Inflammatory macrophage (primary cell): Measurements from ENCODE around the gene CBLB.
"Not testable (repeated sequence)": the region's sequence is repeated elsewhere in the genome, so short reads cannot be mapped to it uniquely, and the experiment has no call there.

Source experiments
- DNase-seq, 2 donors: peaks; one replicate each; pipeline ENCODE4 v3.0.0-alpha.2; 2020 to 2022

Gene CBLB

DNA sequence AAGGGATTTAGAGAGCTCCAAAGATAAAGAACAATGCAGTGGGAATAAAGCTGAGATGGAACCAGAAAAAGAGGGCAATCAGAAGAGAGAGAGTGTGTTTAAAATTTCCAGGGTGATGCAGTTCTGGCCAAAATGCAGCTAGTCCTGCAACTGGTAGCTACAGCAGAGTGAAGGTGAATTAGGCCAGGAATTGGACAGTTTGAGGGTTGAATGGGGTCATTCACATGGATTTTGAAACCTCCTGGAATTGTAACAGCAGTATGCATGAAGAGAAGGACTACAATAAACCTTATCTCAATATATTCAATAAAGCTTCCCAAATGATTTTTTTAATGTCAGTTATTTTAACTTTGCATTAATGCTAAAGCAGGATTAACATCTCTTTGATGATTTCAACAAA lies 85.2 kb downstream of the CBLB start:
- no peak for DNase-seq

DNA sequence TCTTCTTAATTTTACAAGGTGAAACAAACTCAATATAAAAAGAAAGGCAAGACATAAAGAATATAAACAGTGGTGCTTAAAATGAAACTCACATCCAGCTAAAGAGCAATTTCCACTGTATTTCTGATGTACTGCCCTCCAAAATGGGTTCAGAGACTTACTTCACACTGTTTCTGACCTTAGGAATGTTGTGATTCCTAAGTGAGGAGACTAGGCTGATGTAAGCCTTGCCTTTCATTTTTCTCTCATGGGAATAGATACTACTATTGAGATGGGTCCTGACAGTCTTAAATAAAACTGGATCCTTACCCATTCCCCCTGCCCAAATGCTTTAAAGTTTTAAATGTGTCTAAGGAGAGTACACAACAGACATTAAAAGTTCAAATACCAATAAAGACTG lies 86.9 kb downstream of the CBLB start:
- DNase-seq: no peak

DNA sequence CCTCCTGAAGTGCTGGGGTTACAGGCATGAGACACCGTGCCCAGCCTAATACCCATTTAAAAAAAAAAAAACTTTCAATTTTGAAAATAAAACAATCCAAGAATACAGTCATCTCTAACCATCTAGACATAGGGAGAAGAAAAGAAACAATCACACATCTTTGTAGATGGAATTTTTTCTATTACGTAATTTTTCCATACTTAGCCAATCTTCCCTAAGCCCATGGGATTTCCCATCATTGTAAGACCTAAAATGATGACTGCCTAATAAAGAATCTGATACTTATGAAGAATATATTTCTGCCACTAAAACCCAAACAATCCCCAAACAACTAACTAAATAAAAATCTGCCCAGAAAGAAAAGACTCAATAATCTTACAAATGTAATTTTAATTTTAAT lies 88.7 kb downstream of the CBLB start:
- no peak for DNase-seq

DNA sequence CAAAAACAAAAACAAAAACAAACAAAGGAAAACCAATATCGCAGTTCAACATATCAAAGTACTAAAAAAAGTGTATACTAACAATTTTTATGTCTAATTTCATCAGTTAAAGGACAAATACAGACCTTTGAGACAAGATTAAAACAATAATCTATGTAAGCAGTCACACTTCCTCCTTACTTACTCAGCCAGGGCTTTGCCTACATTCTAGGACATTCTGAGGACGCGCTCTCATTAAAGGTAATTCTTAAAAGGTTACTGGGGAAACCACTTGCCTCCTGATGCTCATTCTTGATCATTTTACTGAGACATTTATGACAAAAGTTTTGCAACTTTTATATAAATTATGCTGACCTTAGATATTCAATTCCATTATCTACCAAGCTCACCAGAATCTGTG lies 93.4 kb downstream of the CBLB start:
- no peak for DNase-seq

DNA sequence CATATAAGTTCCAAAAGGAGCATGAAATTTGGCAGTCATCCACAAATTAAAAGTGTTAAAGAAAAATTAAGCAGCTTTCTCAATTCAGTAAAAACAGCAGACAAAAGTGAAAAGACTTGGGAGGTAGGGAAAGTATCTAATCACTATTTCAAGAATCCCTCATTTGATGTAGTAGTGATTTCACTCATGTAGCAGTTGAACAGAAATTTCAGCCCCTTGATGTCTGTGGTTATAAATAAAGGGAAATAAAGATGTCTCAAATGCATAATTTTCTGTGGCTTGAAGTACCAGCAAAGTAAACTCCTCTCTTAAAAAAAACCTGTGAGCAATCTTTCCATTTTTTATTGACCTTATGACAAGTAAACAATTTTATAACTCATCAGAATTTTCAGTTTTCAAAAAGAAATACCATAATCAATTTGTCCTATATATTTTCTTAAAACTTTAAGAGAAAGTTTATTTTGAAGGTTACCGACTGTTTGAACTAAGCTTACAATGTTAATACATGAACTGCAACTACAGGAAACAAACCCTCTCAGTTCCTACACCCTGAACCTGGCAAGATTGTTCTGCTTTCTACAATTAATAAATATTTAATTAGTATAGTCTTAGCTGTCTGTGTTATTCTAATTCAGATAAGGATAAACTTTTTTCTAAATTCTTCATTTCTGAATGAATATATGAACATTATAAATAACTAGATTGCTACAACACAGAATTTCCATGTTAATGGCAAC lies 94.2 kb downstream of the CBLB start:
- DNase-seq: no peak

DNA sequence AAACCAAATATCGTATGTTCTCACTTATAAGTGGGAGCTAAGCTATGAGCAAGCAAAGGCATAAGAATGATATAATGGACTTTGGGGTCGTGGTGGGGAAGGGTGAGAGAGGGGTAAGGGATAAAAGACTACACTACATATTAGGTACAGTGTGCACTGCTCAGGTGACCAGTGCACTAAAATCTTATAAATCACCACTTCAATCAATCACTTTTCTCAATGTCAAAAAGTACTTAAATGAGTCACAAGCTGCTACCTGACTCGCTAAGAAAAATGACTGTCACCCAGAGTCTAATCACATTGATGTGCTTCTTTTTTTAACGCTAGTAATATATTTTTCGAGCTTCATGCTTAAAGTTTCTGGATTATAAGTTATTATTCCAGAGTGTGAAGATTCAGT lies 95.5 kb downstream of the CBLB start:
- DNase-seq: no peak

DNA sequence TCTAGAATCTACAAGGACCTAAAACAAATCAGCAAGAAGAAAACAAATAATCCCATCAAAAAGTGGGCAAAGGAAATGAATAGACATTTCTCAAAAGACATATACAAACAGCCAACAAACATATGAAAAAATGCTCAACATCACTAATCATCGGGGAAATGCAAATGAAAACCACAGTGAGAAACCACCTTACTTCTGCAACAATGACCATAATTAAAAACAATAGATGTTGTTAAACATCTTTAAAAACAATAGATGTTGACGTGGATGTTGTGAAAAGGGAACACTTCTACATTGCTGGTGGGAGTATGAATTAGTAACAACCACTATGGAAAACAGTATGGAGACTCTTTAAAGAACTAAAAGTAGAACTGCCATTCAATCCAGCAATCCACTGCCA lies 96.2 kb downstream of the CBLB start:
- DNase-seq: no peak

DNA sequence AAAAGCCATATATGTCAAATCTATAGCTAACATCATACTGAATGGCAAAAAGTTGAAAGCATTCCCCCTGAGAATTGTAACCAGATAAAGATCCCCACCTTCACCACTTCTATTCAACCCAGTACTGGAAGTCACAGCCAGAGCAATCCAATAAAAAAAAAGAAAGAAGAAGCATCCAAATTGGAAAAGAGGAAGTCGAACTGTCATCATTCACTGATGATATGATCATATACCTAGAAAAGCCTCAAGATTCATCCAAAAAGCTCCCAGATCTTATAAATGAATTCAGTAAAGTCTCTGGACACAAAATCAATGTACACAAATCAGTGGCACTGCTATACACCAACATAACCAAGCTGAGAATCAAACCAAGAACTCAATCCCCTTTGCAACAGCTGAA lies 97.4 kb downstream of the CBLB start:
- peak in 1 of 2 donors; percentile 23 for DNase-seq

DNA sequence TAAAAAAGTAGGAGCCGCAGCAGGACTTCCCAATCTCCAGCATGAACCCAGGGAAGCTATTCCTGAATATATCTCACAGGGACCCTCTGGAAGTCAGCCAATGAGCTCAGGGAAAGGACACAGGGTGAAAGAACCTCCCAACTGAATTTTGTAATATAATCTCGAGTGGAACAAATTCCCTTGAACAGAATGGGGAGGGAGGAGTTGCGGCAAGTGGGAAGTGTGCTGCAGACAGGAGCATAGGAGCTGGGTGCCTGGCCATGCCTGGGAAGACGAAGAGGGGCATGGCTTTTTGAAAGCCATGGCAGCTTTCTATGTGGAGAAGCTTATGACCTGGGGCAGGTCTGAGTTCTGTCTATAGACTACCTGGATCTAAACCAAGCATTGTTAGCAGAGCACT lies 98.4 kb downstream of the CBLB start:
- no peak for DNase-seq

DNA sequence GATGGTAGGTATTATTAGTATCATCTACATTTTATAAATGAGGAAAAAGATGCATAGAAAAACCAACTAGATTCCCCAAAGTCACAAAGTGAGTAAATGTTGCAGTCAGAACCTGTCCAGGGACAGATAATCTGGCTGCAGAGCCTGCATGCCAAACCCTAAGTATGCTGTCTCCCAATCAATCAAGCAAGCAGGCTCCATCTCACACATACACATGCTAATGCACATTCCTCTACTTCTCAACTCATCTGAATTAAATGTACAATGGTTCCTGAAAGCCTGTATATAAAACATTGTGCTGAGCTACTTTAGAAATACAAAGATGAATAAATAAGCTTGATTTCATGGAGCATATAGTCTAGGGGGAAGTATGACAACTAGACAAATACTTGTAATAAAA lies 101.0 kb downstream of the CBLB start:
- DNase-seq: no peak

DNA sequence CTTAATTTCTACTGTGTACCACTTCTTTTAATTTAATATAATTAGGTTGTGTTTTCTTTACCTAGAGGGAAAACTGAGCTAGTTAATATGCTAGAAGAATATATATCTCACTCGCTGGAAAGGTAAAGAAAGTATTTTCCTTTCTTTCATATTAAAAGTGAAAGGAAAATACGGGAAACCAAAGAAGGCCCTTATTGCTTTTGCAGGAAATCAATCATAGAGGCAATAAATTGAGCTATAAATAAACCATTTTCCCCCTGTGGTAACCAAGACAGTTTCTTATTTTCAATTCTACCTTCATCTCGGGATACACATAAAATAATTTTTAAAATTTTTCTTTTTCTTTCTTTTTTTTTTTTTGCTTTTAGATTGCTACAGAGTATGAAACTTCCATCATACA lies 101.6 kb downstream of the CBLB start:
- DNase-seq: no peak

DNA sequence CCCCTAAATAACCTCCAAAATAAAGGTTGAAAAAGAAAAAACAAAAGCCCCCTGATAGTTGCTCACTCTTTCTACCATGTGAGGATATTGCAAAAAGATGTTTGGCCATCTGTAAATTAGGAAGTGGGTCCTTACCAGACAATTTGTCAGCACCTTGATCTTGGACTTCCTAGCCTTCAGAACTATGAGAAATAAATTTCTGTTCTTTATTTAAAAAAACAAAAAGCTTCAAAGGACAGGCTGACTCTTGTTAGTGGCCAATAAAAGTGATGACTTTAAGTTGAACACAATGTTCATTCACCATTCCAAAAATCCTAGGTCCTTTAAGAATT lies 103.5 kb downstream of the CBLB start:
- DNase-seq: peak; percentile 5 to 6

DNA sequence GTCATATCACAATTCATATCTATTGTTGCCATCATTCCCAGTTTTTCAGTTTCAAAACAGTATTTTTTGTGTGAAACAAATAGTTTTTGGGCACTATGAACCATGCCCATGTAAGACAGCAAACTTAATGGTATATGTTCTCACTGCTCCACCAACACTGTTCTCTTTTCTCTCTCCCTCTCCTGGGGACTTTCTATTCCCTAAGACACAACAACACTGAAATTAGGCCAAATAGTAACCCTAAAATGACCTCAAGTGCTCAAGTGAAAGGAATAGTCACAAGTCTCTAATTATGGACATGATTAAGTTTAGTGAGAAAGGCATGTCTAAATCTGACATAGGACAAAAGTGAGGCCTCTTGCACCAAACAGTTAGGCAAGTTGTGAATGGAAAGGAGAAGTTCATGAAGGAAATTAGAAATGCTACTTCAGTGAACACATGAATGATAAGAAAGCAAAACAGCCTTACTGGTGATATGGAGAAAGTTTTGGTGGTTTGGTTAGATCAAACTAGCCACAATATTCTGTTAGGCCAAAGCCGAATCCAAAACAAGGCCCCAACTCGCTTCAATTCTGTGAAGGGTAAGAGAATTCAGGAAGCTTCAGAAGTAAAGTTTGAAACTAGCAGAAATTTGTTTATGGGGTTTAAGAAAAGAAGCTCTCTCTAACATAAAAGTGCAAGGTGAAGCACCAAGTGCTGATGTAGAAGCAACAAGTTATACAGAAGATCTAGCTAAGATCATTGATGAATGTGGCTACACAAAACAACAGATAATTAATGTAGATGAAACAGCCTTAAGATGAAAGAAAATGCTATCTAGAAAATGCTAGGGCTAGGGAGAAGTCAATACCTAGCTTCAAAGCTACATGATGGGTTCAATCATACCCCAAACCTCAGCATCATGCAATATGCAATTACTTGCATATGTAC lies 104.2 kb downstream of the CBLB start:
- peak; percentile 66 to 72 for DNase-seq

DNA sequence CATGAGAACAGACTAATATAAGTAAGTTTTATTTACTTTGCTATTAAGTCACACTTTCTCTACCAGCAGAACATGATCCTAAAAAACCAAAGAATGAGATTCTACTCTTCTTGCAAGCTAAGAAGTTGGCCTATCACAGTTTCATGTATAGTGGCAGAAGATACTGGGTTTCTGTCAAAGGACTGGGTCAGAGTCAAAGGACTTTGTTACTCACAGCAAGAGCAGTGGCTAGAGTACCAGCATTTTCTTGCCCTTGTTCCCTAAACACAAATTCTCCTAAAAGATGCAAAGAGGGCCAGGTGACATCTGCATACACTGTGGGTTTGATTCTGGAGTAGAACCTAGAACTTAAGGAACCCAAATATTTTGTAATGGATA lies 105.2 kb downstream of the CBLB start:
- DNase-seq: no peak

DNA sequence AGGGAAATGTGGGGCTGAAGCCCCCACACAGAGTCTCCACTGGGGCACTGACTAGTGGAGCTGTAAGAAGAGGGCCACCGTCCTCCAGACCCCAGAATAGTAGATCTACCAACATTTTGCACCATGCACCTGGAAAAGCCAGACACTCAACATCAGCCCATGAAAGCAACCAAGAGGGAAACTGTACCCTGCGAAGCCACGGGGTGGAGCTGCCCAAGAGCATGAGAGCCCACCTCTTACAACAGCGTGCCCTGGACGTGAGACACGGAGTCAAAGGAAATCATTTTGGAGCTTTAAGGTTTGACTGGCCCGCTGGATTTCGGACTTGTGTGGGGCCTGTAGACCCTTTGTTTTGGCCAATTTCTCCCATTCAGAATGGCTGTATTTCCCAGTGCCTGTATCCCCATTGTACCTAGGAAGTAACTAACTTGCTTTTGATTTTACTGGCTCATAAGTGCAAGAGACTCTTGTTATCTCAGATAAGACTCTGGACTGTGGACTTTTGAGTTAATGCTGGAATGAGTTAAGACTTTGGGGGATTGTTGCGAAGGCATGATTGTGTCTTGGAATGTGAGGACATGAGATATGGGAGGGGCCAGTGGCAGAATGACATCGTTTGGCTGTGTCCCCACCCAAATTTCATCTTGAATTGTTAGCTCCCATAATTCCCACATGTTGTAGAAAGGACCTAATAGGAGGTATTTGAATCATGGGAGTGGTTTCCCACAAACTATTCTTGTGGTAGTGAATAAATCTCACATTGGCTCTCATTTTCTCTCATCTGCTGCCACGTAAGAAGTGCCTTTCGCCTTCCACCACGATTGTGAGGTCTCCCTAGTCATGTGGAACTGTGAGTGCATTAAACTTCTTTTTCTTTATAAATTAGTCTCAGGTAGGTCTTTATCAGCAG lies 105.8 kb downstream of the CBLB start:
- no peak for DNase-seq

DNA sequence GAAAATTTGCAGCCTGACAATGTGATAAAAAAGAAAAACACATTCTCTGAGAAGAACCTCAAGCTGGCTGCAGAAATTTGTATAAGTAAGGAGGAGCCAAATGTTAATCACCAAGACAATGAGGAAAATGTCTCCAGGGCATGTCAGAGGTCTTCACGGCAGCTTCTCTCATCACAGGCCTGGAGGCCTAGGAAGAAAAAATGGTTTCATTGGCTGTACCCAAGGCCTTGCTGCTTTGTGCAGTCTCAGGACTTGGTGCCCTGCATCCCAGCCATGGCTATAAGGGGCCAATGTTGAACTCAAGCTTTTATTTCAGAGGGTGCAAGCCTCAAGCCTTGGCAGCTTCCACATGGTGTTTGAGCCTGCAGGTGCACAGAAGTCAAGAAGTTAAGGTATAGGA lies 106.6 kb downstream of the CBLB start:
- not testable (repeated sequence) for DNase-seq

DNA sequence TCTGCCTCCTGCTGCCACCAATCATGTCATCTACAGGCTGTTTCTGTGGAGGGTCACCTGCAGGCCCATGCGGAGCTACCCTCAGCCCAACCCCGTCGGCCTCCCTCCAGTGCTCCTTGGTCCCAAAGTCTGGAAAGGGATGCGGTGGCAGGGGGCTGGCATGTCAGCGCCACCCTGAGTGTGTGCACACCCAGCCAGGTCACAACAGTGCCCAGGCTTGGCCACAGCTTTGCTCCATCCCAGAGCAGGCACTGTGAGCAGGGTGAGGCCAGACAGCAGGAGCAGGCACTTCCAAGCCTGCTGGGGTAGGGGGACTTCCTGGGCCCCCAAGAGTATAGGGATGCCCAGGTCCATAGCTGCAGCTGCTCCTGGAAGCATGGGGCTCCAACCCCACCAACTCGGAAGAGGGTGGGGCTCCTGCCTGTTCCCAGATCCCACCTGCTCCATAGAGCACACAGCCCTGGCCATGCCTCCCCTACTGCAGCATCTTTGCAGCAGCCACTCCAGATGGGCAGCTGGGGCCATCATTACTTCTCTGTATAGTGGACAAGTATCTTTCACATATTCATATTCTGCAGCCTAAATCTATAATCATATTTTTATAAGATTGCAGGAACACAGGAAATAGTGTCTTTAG lies 109.3 kb downstream of the CBLB start:
- DNase-seq: no peak

DNA sequence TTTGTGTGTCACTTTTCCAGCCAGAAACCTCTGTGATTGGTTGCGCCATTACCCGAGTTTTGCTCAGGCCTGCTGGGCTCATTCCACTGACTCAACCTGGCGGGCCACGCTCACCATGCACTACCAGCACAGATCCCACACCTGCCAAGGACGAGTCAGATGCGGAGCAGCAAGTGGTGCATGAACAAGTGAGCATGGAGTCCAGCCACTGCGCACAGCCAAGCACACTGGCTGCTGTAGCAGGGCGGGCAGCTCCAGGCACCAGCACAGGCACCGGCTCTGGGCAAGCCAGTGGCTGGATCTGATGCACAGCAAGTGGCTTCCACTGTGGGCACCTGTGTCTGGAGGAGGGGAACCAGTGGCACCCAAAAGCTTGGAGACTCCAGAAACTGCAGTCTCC lies 110.4 kb downstream of the CBLB start:
- no peak for DNase-seq

DNA sequence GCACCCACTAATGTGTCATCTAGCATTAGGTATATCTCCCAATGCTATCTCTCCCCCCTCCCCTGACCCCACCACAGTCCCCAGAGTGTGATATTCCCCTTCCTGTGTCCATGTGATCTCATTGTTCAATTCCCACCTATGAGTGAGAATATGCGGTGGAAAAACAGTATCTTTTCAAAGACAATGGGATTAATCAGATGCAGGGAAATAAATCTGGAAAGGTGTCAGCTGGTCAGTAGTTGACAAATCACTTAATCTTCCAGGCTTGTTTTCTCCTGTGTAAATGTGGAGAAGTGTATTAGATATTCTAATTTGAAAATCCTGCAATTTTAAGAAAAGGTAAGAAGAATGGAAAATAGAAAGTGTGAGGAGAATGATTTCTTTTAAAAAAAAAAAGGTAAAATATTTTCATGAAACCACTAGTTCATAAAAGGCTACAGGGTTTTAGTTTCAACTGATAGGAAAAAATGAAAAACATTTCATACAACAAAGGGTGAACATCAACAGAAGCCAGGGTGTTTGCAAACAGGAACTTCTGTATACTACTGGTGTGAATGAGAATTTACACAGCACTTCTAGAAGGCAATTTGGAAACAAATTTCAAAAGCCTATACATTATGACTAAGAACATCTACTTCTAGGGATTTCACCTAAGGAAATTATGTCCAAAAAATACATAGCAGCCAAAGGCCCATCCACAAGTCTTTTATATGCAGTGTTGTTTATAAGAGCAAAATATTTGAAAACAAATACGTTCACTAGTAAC lies 113.5 kb downstream of the CBLB start:
- DNase-seq: no peak

DNA sequence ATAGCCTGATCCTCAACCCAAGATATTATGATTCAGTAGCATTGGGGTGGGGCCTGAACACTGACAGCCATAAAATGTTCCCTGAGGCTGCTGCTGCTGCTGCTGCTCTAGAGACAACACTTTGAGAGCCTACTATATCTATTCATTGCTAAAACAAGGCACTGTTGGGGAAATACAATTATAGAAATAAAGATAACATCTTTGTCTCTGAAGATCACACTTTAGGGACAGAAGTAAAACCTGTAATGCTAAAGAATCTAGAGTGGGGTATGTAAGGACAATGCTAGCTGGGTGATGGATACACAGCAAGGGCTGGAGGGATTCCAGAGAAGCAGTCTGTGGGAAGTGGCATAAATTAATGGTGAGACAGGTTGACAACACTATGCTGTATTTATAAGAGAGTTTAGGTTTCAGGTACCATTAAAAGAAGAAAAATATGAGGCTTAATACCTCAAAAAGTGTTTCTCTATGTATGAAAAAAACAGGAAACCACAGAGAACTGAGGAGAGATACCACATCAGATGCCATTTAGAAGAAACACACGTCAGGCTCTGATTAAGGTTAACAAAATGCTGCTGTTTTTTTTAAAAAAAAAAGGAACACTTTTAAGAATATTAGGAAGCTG lies 115.9 kb downstream of the CBLB start:
- DNase-seq: no peak

DNA sequence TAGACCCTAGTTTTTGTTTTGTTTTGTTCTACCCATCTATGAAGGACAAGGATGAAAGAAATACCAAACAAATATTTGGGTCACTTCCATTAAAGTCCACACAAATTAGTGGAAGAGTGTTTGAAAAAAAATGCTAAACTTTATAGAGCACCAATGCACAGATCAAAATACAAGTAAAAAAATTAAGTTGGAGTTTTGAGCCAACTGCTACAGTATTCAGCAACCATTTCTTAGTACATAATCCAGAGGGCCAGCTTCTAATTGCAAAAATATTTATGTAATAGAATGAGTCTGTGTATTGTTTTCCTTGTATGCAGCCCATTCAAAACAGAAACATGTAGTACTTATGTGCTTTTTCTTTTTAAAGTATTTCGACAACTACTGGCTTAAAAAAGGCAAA lies 121.1 kb downstream of the CBLB start:
- DNase-seq: no peak
